ENCODE results near the gene CLEC18A. TPM values are rescaled to one million over a fixed set of nuclear protein-coding genes. Genes with fewer than 3 reads are reported as not detected.

Gene CLEC18A
- total RNA-seq, 2 donors from 2014 or later = 12.4 to 21.9 TPM

- no peak for TF ChIP-seq CTCF (IDR thresholded peaks at IDR 0.05)
- DNase-seq (ENCODE audit: low spot score) (no peak), ATAC-seq (ENCODE audit: insufficient number of reproducible peaks, low FRiP score, low read depth) (no peak)
- Histone ChIP-seq H3K36me3 (peaks cover 9% of the 10 kb centered on the region), H3K4me3 (no peak overlapping the region), H3K9me3 (no peaks in the 10 kb centered on the region), H3K27ac (no peak overlapping the region), H3K27me3 (replicated peaks; ENCODE audit: insufficient read depth) (no peaks in the 10 kb centered on the region), H3K4me1 (ENCODE audit: control insufficient read depth in 1 of 2, low read depth in 2 of 2) (peaks cover 2 to 13% of the 10 kb centered on the region in 2 donors)
These were observed 42.1 kb upstream of the CLEC18A start for GRCh38 chr16:69909043-69909442.

- Histone ChIP-seq H3K4me1 (ENCODE audit: control insufficient read depth in 1 of 2, low read depth in 2 of 2) (peaks cover 0 to 5% of the 10 kb centered on the region in 2 donors), H3K27ac (no peak overlapping the region), H3K9me3 (no peaks in the 10 kb centered on the region), H3K4me3 (no peak overlapping the region), H3K36me3 (peaks cover 9% of the 10 kb centered on the region), H3K27me3 (replicated peaks; ENCODE audit: insufficient read depth) (no peaks in the 10 kb centered on the region)
- no peak for TF ChIP-seq CTCF (IDR thresholded peaks at IDR 0.05)
- ATAC-seq (ENCODE audit: insufficient number of reproducible peaks, low FRiP score, low read depth) = no peak
- no peak for DNase-seq (ENCODE audit: low spot score)
These were observed 41.4 kb upstream of the CLEC18A start for GRCh38 chr16:69909760-69910159.

GRCh38 chr16:69910964-69911363 is 40.2 kb upstream of the CLEC18A start:
- H3K36me3 ChIP-seq = peaks cover 9% of the 10 kb centered on the region
- H3K4me1 ChIP-seq (ENCODE audit: control insufficient read depth in 1 of 2, low read depth in 2 of 2) = peaks cover under 1 to 5% of the 10 kb centered on the region in 2 donors
- no peaks in the 10 kb centered on the region for H3K27me3 ChIP-seq (replicated peaks; ENCODE audit: insufficient read depth)
- no peak overlapping the region for H3K4me3 ChIP-seq
- no peak overlapping the region for H3K27ac ChIP-seq
- TF ChIP-seq CTCF (IDR thresholded peaks at IDR 0.05) = no peak
- ATAC-seq (ENCODE audit: insufficient number of reproducible peaks, low FRiP score, low read depth) (no peak), DNase-seq (ENCODE audit: low spot score) (no peak)
- no peaks in the 10 kb centered on the region for H3K9me3 ChIP-seq

- no peaks in the 10 kb centered on the region for H3K9me3 ChIP-seq
- no peaks in the 10 kb centered on the region for H3K36me3 ChIP-seq
- peak overlapping the region; percentile 84 to 96 for H3K27ac ChIP-seq
- peaks cover 30 to 55% of the 10 kb centered on the region in 2 donors for H3K4me1 ChIP-seq (ENCODE audit: control insufficient read depth in 1 of 2, low read depth in 2 of 2)
- no peak for DNase-seq (ENCODE audit: low spot score)
- no peak overlapping the region for H3K4me3 ChIP-seq
- H3K27me3 ChIP-seq (replicated peaks; ENCODE audit: insufficient read depth) = no peaks in the 10 kb centered on the region
- TF ChIP-seq CTCF (IDR thresholded peaks at IDR 0.05) = no peak
- ATAC-seq (ENCODE audit: insufficient number of reproducible peaks, low FRiP score, low read depth) = no peak
These were observed 34.7 kb upstream of the CLEC18A start for GRCh38 chr16:69916462-69916861.

- H3K27ac ChIP-seq = peak overlapping the region; percentile 84 to 96
- H3K4me1 ChIP-seq (ENCODE audit: control insufficient read depth in 1 of 2, low read depth in 2 of 2) = peaks cover 36 to 64% of the 10 kb centered on the region in 2 donors
- no peaks in the 10 kb centered on the region for H3K9me3 ChIP-seq
- no peaks in the 10 kb centered on the region for H3K36me3 ChIP-seq
- DNase-seq (ENCODE audit: low spot score) (no peak), ATAC-seq (ENCODE audit: insufficient number of reproducible peaks, low FRiP score, low read depth) (no peak)
- peak overlapping the region; percentile 46 for H3K4me3 ChIP-seq
- H3K27me3 ChIP-seq (replicated peaks; ENCODE audit: insufficient read depth) = no peaks in the 10 kb centered on the region
- no peak for TF ChIP-seq CTCF (IDR thresholded peaks at IDR 0.05)
These were observed 33.8 kb upstream of the CLEC18A start for GRCh38 chr16:69917311-69917710.

All from thoracic aorta (tissue), 2 donors.